NCI-H146 treated with DMSO at 0.1 percent for 48 hours (cell line): ENCODE data around the gene AUTS2.
"Not testable (repeated sequence)": the region's sequence is repeated elsewhere in the genome, so short reads cannot be mapped to it uniquely, and the experiment has no call there.

Source experiments
- DNase-seq: peaks from one replicate; lab custom pipeline; 2025; ENCODE audit not compliant: unreplicated experiment; lab: John Stamatoyannopoulos, UW

Gene AUTS2

GRCh38 chr7:70630818-70631457, 1032.7 kb downstream of the AUTS2 start:
- DNase-seq: no peak

GRCh38 chr7:70631718-70632117, 1033.4 kb downstream of the AUTS2 start:
- DNase-seq: peak; percentile 98

GRCh38 chr7:70632400-70632799, 1034.1 kb downstream of the AUTS2 start:
- no peak for DNase-seq

DNA sequence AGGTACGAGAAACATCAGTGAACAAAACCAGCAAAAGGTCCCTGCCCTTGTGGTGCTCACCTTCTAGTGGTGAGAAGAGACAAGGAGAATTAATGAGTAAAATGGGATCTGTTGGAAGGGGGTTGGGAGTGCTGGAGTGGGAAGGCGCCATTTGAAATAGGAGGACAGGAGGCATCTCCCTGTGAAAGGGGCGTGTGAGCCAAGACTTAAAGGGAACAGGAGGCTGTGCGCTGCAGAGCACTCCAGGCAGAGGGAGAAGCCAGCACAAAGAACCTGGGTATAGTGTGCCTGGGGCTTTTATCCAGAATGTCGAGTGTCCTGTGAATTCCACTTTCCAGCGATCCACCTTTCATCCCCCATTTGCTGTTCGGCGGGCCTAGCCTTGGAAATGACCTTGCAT, 1035.8 kb downstream of the AUTS2 start:
- DNase-seq: no peak

DNA sequence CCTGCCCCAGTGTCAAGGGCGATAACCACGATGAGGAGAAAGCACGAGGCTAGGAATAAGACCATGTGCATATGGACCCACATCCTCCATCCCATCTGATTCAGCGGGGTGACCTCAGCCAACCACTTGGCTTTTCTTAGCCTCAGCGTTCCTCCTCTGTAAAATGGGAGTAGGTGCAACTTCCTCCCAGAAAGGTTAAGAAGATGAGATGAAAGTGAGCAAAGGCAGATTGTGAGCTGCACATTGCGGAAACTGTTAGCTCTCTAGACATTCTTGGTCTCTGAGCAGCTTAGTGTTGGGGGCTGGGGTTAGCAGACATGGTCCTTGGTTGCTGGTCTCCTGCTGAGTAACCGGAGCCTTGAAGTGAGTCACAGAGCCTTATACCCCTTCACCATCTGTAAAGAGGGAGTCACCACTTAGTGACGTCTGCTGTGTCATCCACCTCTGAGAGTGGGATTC, 1036.4 kb downstream of the AUTS2 start:
- no peak for DNase-seq

DNA sequence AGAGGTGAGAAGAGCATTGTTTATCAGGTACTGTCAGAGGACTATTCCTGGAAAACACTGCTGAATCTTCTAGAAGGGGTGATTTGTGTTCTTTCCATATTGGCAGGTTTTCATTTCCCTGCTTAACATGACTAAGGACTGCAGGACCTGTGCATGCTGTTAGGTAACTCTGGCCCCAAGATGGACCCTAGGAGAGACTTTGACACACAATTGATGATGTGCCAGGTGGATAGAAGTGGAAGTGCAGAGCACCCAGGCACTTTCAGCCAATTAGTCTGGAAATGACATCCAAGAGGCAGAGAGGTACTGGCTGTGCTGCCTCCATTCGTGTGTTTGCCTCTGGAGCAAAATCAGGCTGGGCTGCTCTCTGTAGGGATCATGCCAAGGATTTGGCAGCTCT, 1037.4 kb downstream of the AUTS2 start:
- DNase-seq: no peak

- no peak for DNase-seq
These were observed 1037.9 kb downstream of the AUTS2 start for GRCh38 chr7:70636169-70636568.

DNA sequence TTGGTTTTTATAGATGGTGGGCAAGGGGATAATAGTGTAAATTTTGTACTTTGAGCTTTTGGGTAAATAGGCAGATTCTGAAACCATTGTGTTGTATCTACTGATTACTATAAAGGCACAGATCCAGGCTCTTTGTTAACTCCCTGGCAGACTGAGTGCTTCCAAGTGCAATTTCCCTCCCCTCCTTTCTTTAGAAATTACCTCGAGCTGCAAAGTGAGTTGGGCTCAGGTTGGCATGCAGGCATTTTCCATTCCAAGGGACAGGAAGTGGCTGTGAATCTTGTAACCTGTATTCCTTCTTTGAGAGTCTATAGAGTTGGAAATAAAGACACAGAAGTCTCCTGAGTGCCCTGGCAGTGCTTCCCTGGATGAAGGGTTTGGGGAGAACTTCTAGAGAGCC, 1039.5 kb downstream of the AUTS2 start:
- DNase-seq: no peak

DNA sequence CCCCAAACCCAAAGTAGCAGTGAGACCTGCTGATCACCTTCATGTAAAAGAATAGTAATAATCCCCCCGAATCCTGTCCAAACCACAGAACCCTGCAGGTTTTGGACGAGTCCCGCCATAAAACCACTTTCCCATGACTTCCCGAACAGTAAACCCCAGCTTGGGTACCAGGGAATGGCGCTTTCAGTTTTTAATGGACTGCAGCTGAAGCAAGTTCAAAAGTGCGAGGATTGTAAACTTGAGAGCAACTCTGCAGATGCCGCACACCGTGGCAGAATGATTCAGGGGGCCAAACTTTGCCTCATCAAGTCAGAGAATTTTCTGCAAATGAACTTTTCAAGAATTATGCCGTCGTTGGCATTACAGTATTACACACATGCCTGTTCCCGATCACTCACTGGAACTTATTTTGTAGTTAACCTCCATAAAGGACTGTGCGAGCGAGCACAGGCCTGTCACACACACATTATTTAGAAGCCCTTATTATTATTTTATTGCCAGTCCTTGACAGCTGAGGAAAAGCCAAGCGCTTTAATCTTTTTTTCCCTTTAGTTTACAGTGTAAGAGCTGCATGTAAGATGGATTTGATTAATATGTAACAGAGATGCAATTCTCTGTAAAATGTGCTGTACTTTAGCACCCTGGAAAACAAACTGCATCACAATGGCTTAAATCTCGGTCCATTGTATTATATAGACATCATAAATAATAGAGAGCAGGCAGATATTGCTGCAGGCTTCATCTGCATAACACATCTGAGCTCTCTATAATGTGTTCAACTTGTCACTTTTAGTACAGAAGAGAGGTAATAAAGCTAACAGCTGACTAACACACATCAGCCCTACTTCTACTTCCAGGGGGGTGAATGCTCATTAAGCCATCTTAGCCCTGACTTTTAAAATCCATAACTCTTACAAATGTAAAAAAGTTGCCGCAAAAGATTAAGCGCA, 1040.2 kb downstream of the AUTS2 start:
- DNase-seq: no peak

DNA sequence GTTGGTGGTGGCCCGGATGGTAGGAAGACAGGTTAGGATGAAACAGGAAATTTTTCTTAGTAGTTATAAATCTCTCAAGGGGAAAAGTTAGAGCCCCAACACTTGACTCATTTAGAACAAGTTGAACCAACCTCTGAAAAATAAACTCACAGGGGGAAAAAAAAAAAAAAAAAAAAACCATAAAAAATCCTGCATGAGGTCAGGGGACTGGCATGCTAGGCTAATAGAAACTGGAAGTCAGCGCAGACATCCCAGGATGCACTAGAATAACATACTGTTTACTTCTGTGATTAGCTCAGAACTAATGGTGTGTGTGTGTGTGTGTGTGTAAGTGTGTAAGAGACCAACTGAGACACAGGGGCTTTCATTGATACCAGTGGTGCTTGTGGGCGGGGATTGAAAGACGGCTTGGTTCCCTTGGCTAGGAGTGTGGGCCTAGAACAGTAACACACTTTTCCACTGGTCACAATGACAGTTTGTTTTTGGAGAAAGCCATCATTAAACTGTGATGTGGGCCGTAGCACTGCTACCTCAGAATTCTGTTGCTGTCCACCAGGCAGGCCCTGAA, 1042.1 kb downstream of the AUTS2 start:
- no peak for DNase-seq

GRCh38 chr7:70641882-70642281, 1043.6 kb downstream of the AUTS2 start:
- DNase-seq: no peak

DNA sequence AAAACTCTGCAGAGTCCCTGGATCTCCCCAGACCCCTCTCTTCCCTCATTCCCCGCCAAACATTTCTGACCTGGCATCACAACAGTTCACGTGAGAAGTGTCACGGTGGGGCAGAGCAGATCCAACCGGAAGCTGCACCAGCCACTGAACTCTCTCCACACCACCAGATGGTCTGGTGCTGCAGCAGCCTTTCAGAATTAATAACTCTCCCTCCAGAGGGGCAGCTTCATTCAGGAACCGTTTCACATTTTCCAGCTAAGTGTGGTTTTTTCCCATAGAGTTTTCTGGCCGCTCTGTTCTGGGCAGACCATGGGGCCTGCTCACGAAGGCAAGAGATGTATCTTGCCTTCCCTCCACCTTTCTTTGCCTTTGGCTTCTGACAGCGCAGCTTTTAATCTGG, 1047.0 kb downstream of the AUTS2 start:
- no peak for DNase-seq

GRCh38 chr7:70645876-70646351, 1047.6 kb downstream of the AUTS2 start:
- DNase-seq: no peak

GRCh38 chr7:70646536-70647248, 1048.4 kb downstream of the AUTS2 start:
- no peak for DNase-seq

GRCh38 chr7:70647801-70648498, 1049.7 kb downstream of the AUTS2 start:
- no peak for DNase-seq

DNA sequence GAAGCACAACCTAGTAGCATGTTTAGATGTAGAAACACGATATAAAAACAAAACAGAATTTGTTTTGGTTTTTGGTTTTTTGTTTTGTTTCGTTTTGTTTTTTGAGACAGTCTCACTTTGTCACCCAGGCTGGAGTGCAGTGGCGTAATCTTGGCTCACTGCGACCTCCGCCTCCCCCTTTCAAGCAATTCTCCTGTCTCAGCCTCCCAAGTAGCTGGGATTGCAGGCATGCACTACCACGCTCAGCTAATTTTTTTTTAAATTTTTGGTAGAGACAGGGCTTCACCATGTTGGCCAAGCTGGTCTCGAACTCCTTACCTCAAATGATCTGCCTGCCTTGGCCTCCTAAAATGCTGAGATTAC, 1050.2 kb downstream of the AUTS2 start:
- DNase-seq: not testable (repeated sequence)

DNA sequence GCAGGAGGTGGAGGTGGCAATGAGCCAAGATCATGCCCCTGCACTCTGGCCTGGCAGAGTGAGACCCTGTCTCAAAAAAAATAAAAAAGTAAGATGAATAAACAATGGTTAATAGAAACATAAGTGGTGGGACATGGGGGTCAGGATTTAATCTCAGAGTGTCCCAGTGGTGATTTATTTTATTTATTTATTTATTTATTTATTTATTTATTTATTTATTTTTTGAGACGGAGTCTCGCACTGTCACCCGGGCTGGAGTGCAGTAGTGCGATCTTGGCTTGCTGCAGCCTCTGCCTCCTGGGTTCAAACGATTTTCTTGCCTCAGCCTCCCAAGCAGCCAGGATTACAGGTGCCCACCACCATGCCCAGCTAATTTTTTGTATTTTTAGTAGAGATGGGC, 1051.0 kb downstream of the AUTS2 start:
- DNase-seq: no peak

DNA sequence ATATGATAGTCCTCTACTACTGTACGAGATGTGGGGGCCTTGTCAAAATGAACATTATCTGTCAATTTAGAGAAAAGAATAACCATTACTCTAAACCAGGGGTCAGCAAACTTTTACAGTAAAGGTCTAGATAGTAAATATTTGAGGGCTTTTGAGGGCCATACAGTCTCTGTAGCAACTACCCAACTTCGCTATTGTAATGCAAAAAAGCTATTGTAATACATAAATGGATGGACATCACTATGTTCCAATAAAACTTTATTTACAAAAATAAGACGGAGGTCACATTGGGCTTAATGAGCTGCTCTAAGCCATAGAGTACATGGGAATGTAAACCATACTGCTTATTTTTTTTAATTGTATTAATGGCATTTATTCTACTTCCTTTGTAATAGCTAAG, 1055.9 kb downstream of the AUTS2 start:
- no peak for DNase-seq

GRCh38 chr7:70654979-70655378, 1056.7 kb downstream of the AUTS2 start:
- no peak for DNase-seq

DNA sequence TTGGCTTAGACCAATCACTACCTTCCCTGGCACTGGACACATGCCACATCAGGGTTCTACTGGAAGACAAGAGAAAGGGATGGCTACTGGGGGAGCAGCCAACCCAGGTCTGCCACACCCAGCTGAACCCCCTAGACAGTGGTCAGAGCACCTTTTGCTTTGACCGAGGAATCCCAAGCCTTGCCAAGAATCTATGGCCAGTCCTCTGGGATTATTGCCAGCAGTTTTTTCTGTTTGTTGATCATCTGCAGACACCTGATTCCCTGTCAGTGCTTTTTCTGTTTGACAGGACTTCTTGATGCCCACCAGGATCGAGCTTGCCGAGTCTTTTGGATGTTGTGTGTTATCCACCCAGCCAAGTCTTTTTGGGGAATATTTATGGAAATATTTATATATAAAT, 1057.4 kb downstream of the AUTS2 start:
- no peak for DNase-seq

GRCh38 chr7:70657571-70657970, 1059.3 kb downstream of the AUTS2 start:
- DNase-seq: no peak
